AG09309 (cell line): ENCODE results near the gene OCLN.
"Not testable (repeated sequence)": the region's sequence is repeated elsewhere in the genome, so short reads cannot be mapped to it uniquely, and the experiment has no call there.

Experiments used
- DNase-seq: peaks from one replicate; pipeline ENCODE4 v3.0.0-alpha.2; 2010; ENCODE audit warnings: low read depth
- H3K4me3 ChIP-seq: 2 replicates; pipeline ENCODE4 v1.5.1; 2011; ENCODE audit warnings: mild to moderate bottlenecking, low read depth, low read length, moderate library complexity; ENCODE audit not compliant: control insufficient read depth
- CTCF ChIP-seq: IDR thresholded peaks from 2 replicates; pipeline ENCODE4 v1.5.1; 2011; ENCODE audit warnings: mild to moderate bottlenecking, low read depth, low read length, inconsistent platforms; ENCODE audit not compliant: insufficient read depth, control insufficient read depth; ENCODE audit errors: missing control alignments

The OCLN gene

GRCh38 chr5:69559908-69560330 lies 67.3 kb downstream of the OCLN start, which contains the start of gene GTF2H2C:
GTF2H2C (plus strand) TSS chr5:69560191; CDS start chr5:69565133, 4,942 bp downstream.
- peak; percentile 40 for TF ChIP-seq CTCF
- peak; percentile 18 for DNase-seq
- H3K4me3 ChIP-seq = peak within 1 kb of the TSS; percentile 46

GRCh38 chr5:69560587-69561431 lies 68.2 kb downstream of the OCLN start:
- peak overlapping the region; percentile 32 for H3K4me3 ChIP-seq
- not testable (repeated sequence) for DNase-seq

- not testable (repeated sequence) for DNase-seq, H3K4me3 ChIP-seq
Measured at GRCh38 chr5:69566172-69566571, 73.6 kb downstream of the OCLN start.

GRCh38 chr5:69568072-69568471 lies 75.5 kb downstream of the OCLN start:
- not testable (repeated sequence) for DNase-seq, H3K4me3 ChIP-seq

- not testable (repeated sequence) for DNase-seq, H3K4me3 ChIP-seq
Measured at GRCh38 chr5:69583356-69583755, 90.8 kb downstream of the OCLN start.

GRCh38 chr5:69596114-69596840 lies 103.7 kb downstream of the OCLN start:
- DNase-seq, H3K4me3 ChIP-seq: not testable (repeated sequence)

- H3K4me3 ChIP-seq, DNase-seq: not testable (repeated sequence)
Measured at GRCh38 chr5:69601947-69602346, 109.4 kb downstream of the OCLN start.

- DNase-seq, H3K4me3 ChIP-seq: not testable (repeated sequence)
Measured at GRCh38 chr5:69606839-69607238, 114.2 kb downstream of the OCLN start.
